ENCODE results near the gene SRP19.
"Not testable (repeated sequence)": the region's sequence is repeated elsewhere in the genome, so short reads cannot be mapped to it uniquely, and the experiment has no call there.

The SRP19 gene

DNA sequence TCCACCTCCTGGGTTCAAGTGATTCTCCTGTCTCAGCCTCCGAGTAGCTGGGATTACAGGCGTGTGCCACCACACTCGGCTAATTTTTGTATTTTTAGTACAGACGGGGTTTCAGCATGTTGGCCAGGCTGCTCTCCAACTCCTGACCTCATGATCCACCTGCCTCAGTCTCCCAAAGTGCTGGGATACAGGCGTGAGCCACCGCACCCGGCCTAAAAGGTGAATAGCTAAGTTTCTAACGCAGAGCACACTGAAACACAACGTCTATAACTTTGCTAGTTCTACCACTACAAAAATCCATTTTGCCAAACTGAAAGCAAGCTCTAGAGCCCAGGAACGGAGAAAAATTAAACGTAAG lies 537 bp upstream of the SRP19 start:
- Mint-ChIP-seq H3K4me1 (peaks cover 28% of the 10 kb centered on the region), H3K4me3 (peak overlapping the region; percentile 96), H3K27ac (peak overlapping the region; percentile 98)
- not testable (repeated sequence) for H3K27me3 Mint-ChIP-seq, H3K9me3 Mint-ChIP-seq, H3K36me3 Mint-ChIP-seq

DNA sequence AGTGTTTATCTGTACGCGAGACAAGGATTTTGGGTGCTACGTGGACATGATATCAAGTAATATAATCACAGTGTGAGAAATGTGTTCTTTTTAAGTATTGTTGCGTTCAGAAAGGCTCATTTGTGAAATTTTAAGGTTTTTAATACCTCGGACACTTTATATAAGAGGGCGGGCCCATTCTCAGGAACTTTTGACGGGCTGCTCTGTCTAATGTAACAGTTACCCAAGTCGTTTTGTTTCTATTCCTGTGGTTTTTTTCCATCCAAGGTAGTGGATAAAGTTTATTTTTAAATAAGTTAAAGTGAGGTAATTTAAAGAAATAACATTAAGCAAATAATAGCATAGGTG lies 525 bp downstream of the SRP19 start:
- Mint-ChIP-seq H3K4me3 (peak overlapping the region; percentile 96), H3K27ac (peak overlapping the region; percentile 98), H3K4me1 (peaks cover 30% of the 10 kb centered on the region), H3K27me3 (no peaks in the 10 kb centered on the region), H3K9me3 (no peaks in the 10 kb centered on the region), H3K36me3 (peaks cover 3% of the 10 kb centered on the region)

DNA sequence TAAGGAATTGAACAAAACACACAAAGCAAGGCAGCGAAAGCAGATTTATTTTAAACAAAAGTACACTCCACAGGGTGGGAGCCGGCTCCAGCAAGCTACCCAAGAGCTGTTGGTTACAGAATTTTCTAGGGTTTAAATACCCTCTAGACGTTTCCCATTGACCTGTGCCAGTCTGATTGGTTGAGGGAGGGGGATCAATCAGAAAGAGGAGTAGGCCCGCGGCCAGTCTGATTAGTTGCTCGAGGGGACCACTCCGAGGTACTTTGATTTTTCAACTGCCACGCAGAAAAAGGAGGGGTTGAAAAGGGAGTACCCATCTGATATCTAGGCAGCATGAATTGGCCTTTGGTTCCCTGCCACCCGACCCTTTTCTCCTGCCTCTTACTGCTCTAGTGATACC lies 998 bp downstream of the SRP19 start:
- Mint-ChIP-seq H3K4me1 (peaks cover 35% of the 10 kb centered on the region), H3K9me3 (no peaks in the 10 kb centered on the region), H3K36me3 (peaks cover 4% of the 10 kb centered on the region), H3K27me3 (no peaks in the 10 kb centered on the region), H3K4me3 (peak overlapping the region; percentile 96), H3K27ac (peak overlapping the region; percentile 12)

DNA sequence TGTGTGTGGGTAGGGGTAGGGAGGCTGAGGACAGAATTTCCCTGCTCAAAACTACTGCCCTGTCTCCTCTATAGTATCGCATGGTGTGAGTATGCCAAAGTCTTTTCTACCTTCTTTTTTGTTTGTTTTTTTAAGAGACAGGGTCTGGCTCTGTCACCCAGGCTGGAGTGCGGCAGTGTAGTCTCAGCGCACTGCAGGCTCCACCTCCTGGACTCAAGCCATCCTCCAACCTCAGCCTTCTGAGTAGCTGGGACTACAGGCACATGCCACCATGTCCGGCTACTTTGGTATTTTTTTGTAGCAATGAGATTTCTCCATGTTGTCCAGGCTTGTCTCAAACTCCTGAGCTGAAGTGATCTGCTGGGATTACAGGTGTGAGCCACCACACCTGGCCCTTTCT lies 2.5 kb downstream of the SRP19 start:
- Mint-ChIP-seq H3K4me1 (peaks cover 39% of the 10 kb centered on the region), H3K9me3 (no peaks in the 10 kb centered on the region), H3K36me3 (peaks cover 7% of the 10 kb centered on the region), H3K4me3 (peak overlapping the region; percentile 96), H3K27ac (peak overlapping the region; percentile 84), H3K27me3 (no peaks in the 10 kb centered on the region)

DNA sequence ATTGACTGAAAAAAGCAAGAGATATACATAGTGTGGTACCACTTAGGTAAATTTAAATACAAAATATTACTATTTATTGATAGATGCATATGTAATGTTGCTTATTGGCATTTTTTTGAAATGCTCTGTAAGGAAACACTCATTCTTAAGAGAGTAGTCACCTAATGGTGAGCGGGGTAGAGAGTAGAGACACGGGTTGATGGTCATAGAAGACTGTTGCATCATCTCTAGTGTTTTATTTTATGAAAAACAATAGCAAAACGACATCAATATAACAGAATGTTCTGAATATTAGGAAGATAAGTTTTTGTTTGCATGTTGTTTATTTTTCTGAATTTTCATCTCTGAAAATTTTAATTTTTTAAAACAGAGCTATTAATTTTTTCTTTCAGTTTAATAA lies 4.0 kb downstream of the SRP19 start:
- Mint-ChIP-seq H3K4me1 (peaks cover 55% of the 10 kb centered on the region), H3K27me3 (no peaks in the 10 kb centered on the region), H3K36me3 (peaks cover 13% of the 10 kb centered on the region)

DNA sequence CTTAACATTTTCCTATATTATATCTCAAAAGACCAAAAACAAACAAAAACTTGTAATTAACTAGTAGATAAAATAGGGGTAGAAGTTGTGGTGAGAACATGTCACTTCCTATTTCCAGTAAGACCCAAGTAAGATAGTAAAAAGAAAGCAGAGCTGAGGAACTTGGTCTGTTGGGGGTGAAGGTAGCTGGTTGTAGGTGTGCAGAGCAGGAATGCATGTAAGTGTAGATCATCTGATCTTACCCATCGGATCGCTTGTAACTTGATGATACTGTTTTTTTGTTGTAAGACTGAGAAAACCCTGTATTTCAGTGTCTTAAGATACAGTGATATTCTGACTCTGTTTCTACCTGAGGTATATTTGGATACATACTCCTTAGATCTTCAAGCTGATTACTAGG lies 5.7 kb downstream of the SRP19 start:
- peaks cover 15% of the 10 kb centered on the region for H3K36me3 Mint-ChIP-seq
- H3K4me1 Mint-ChIP-seq, result peaks cover 51% of the 10 kb centered on the region
- H3K4me3 Mint-ChIP-seq, result no peak overlapping the region
- no peak overlapping the region for H3K27ac Mint-ChIP-seq
- no peaks in the 10 kb centered on the region for H3K27me3 Mint-ChIP-seq
- H3K9me3 Mint-ChIP-seq, result no peaks in the 10 kb centered on the region

More for the DNA sequence above, 4.0 kb downstream of the SRP19 start:
- no peak overlapping the region for H3K27ac Mint-ChIP-seq
- no peak overlapping the region for H3K4me3 Mint-ChIP-seq
- no peaks in the 10 kb centered on the region for H3K9me3 Mint-ChIP-seq

DNA sequence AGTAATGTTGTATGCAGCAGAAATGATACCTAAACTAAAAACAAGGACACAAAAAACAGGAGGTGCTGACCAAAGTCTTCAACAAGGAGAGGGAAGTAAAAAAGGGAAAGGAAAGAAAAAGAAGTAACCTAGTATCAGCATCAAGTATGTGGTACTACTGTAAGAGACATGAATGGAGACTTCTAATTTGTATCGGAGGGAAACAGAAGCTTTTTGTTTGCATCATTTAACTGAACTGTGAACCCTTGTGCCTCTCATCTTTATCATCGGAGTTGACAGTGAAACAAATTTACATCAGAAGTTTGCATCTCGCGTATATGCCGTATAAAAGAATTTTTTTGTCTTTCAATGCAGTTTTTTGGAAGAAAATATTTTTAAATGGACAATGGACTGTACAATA lies 6.3 kb downstream of the SRP19 start:
- no peaks in the 10 kb centered on the region for H3K27me3 Mint-ChIP-seq
- no peaks in the 10 kb centered on the region for H3K9me3 Mint-ChIP-seq
- H3K27ac Mint-ChIP-seq, result no peak overlapping the region
- H3K4me3 Mint-ChIP-seq, result no peak overlapping the region
- peaks cover 49% of the 10 kb centered on the region for H3K4me1 Mint-ChIP-seq
- H3K36me3 Mint-ChIP-seq, result peaks cover 15% of the 10 kb centered on the region

DNA sequence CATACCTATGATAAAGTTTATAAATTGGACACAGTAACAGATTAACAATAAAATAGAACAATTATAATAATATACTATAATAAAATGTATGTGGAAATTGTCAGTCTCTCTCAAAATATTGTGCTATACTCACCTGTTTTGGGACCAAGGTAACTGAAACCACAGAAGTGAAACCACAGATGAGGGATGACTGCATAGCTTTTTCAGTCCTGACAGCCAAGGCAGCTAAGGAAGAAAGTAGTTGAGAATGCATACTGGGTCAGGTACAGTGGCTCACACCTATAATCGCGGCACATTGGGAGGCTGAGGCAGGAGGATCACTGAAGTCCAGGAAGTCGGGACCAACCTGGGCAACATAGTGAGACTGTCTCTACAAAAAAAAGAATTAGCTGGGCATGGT lies 8.9 kb downstream of the SRP19 start:
- H3K27ac Mint-ChIP-seq, result peak overlapping the region; percentile 57
- peaks cover 15% of the 10 kb centered on the region for H3K36me3 Mint-ChIP-seq
- H3K27me3 Mint-ChIP-seq, result no peaks in the 10 kb centered on the region
- H3K9me3 Mint-ChIP-seq, result no peaks in the 10 kb centered on the region
- H3K4me3 Mint-ChIP-seq, result no peak overlapping the region
- H3K4me1 Mint-ChIP-seq, result peaks cover 39% of the 10 kb centered on the region

DNA sequence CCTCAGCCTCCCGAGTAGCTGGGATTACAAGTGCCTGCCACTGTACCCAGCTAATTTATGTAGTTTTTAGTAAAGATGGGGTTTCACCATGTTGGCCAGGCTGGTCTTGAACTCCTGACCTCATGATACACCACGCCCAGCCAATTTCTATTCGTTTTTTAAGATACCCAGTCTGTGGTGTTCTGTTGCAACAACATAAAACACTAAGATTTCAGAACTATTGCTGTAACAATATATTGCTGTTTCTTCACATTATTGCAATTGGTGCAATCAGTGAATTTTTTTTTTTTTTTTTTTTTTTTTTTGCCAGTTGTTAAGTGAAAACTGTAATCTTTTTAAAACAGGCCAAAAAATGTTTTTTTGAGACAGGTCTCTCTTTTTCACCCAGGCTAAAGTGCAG lies 9.9 kb downstream of the SRP19 start:
- Mint-ChIP-seq H3K4me3 (no peak overlapping the region), H3K36me3 (peaks cover 15% of the 10 kb centered on the region), H3K27me3 (no peaks in the 10 kb centered on the region), H3K9me3 (no peaks in the 10 kb centered on the region), H3K27ac (no peak overlapping the region), H3K4me1 (peaks cover 39% of the 10 kb centered on the region)

DNA sequence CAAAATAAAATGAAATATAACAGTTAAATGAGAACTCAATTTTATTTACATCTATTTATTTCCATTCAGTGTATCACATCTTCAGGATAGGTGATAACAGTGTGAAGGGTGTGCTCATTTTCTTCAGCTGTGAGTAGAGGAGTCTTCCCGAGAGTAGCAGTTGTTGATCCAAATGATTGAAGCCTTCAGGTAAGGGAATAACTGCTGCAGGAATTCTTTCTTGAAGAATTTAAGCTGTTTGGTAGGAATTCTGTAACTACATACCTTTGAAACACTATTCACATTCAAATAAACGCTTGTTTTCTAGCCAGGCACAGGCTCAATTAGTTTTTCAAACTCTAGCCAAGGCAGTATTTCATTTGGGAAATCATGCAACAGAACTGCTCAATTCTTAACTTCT lies 15.3 kb downstream of the SRP19 start:
- Mint-ChIP-seq H3K4me1 (peaks cover 45% of the 10 kb centered on the region), H3K4me3 (no peak overlapping the region), H3K9me3 (no peaks in the 10 kb centered on the region), H3K27ac (no peak overlapping the region), H3K27me3 (no peaks in the 10 kb centered on the region), H3K36me3 (peaks cover 14% of the 10 kb centered on the region)

DNA sequence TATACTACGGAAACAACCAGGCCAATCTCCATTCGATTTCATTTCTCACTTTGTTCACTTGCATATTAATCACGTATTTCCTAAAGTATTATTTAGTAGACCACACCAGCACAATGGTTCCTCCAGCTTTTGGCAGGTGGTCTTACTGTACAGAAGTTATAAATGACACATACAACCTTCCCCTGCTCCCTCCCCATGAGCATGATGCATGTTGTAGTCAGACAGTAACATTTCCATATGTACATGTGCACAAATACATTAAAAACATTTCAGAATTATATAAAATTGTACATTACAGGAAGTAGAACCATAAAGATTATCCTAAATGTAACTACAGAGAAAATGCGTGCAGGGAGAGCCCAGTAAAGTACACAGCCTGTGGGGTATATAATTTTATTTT lies 17.0 kb downstream of the SRP19 start:
- H3K36me3 Mint-ChIP-seq, result peaks cover 14% of the 10 kb centered on the region
- peaks cover 41% of the 10 kb centered on the region for H3K4me1 Mint-ChIP-seq
- no peaks in the 10 kb centered on the region for H3K9me3 Mint-ChIP-seq
- H3K4me3 Mint-ChIP-seq, result no peak overlapping the region
- H3K27me3 Mint-ChIP-seq, result no peaks in the 10 kb centered on the region
- H3K27ac Mint-ChIP-seq, result peak overlapping the region; percentile 69

DNA sequence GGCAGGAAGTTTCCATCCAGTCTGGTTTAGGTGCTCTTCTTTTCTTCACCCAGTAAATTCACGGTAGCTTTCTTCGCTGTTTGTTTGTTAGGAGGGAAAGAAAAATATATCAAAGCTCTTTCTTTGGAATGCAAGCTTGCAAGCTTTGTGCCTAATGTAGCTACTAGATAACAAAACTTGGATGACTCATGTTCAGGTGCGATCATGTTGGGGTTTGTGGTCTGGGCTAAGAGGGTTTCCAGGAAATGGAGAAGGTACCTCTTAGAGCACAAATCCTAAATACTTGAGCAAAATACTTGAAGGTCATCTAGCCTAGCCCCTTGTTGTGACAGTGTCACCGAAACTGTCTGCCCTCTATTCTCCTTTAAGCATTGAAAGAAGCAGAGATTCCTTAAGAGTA lies 17.7 kb downstream of the SRP19 start:
- H3K4me1 Mint-ChIP-seq, result peaks cover 38% of the 10 kb centered on the region

DNA sequence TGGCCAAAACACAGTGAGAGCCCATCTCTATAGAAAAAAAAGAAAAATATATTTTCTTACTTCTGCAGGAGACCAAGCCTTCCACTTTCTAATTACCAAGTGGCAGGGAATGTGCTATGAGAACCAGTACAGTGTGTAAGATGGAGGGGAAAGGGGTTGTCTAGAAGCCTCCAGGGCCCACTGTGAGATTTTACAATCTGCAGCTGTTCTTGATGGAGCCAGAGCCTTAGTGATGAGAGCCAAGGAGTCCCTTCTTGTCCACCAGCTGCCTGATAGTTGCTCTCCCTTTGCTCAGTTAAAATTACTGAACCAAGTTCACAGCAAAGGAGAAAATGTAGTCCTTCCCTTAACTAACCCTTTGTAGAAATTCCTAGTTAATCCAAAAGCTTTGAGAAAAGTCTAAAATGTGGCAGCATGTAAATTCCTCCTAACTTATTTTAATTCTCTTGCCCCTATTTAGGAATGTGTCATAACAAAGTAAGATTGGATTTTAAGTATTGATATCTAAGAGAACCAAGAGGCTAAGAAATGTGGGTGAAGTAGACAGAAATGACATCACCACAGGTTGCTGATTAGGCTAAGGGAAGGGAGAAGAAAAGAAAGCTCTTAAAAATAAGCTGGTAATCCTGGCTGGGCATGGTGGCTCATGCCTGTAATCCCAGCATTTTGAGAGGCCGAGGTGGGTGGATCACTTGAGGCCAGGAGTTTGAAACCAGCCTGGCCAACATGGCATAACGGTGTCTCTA lies 19.3 kb downstream of the SRP19 start:
- Mint-ChIP-seq H3K4me3 (no peak overlapping the region), H3K9me3 (no peaks in the 10 kb centered on the region), H3K36me3 (peaks cover 14% of the 10 kb centered on the region), H3K4me1 (peaks cover 37% of the 10 kb centered on the region), H3K27me3 (no peaks in the 10 kb centered on the region), H3K27ac (peak overlapping the region; percentile 94)

More for the DNA sequence above, 17.7 kb downstream of the SRP19 start:
- Mint-ChIP-seq H3K27me3 (no peaks in the 10 kb centered on the region), H3K36me3 (peaks cover 12% of the 10 kb centered on the region), H3K27ac (peak overlapping the region; percentile 95), H3K4me3 (peak overlapping the region; percentile 70), H3K9me3 (no peaks in the 10 kb centered on the region)

DNA sequence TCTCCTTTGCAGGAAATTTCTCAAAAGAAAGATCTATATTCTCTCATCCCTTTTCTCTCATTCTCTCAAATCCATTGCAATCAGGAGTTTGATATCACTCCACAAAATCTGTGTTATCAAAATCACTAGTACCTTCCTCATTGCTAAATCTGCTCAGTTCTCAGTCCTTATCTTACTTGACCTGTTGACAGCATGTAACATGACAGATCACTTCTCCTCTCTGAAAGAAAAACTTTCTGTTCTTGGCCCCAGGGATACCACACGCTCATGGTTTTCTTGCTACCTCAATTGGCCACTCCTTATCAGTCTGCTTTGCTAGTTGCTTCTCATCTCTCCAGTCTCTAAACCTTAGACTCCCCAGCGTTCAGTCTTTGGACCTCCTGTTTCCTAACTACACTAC lies 22.1 kb downstream of the SRP19 start:
- Mint-ChIP-seq H3K27ac (no peak overlapping the region), H3K27me3 (no peaks in the 10 kb centered on the region), H3K4me1 (peaks cover 40% of the 10 kb centered on the region), H3K4me3 (no peak overlapping the region), H3K9me3 (no peaks in the 10 kb centered on the region), H3K36me3 (peaks cover 11% of the 10 kb centered on the region)

DNA sequence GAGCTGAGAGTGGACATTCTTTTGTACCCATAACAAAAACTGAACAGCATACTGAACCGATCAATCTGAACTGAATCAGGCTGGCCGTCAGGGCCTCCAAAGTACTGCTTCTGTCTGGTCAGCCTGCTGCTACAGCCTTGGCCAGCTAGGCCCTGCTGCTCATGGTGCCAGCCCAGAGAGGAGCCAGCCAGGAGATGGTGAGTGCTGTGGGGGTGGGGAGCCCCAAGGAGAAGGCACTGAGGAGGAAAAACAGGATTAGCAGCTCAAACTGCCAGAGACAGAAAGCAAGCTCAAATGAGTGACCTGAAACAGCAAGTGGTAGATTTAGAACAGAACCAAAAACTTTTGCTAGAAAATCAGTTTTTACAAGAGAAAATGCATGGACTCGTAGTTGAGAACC lies 23.9 kb downstream of the SRP19 start:
- H3K27me3 Mint-ChIP-seq, result no peaks in the 10 kb centered on the region
- no peak overlapping the region for H3K4me3 Mint-ChIP-seq
- peaks cover 35% of the 10 kb centered on the region for H3K4me1 Mint-ChIP-seq
- H3K27ac Mint-ChIP-seq, result no peak overlapping the region
- peaks cover 12% of the 10 kb centered on the region for H3K36me3 Mint-ChIP-seq
- no peaks in the 10 kb centered on the region for H3K9me3 Mint-ChIP-seq

DNA sequence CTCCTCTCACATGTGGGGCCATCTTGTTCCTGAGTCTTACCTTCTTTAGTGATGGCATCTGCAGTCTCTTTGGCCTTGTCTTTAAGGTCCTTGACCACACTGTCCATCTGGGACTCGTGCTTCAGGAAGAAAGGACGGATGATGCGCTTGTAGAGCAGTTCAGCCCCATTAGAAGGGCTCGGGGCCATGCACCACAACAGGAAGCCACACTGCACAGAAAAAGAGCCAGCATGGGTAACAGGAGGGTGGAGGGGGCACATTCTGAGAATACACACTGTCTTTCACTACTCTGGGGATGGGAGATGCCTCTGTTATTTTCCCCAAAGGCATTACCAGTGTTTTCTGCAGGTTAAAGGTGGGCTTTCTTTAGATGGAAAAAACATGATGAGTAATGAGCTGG lies 25.9 kb downstream of the SRP19 start:
- Mint-ChIP-seq H3K4me1 (peaks cover 30% of the 10 kb centered on the region), H3K9me3 (no peaks in the 10 kb centered on the region), H3K27me3 (no peaks in the 10 kb centered on the region), H3K36me3 (peaks cover 15% of the 10 kb centered on the region), H3K27ac (peak overlapping the region; percentile 63), H3K4me3 (no peak overlapping the region)

DNA sequence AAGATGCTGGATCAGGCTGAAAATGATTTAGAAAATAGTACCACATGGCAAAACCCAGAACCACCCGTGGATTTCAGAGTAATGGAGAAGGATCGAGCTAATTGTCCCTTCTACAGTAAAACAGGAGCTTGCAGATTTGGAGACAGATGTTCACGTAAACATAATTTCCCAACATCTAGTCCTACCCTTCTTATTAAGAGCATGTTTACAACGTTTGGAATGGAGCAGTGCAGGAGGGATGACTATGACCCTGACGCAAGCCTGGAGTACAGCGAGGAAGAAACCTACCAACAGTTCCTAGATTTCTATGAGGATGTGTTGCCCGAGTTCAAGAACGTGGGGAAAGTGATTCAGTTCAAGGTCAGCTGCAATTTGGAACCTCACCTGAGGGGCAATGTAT lies 31.0 kb downstream of the SRP19 start:
- not testable (repeated sequence) for H3K27me3 Mint-ChIP-seq, H3K9me3 Mint-ChIP-seq, H3K4me3 Mint-ChIP-seq, H3K27ac Mint-ChIP-seq
- Mint-ChIP-seq H3K36me3 (peaks cover 16% of the 10 kb centered on the region), H3K4me1 (peaks cover 28% of the 10 kb centered on the region)
